ENCODE results near the gene NCEH1.
"Not testable (repeated sequence)": the region's sequence is repeated elsewhere in the genome, so short reads cannot be mapped to it uniquely, and the experiment has no call there.

The NCEH1 gene

DNA sequence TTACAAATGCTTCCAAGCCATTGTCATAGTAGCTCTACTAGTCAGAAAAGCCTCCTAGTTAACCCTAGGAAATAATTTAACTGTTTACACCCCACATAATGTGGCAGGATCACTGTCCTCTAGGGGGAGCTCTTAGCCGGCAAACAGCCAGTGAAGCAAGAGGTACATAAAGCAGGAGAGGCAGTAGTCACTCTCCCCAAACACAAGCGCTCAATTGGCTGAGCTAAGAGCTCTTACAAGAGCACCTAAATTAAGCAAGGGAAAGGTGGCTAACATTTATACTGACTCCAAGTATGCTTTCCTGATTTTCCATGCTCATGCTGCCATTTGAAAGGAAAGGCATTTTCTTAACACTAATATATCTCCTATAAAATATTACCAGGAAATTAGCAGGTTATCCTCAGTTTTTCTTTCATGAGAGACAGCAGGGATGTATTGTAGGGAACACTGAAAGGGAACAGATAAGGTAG, 37.6 kb downstream of the NCEH1 start:
- DNase-seq = peak; percentile 60

DNA sequence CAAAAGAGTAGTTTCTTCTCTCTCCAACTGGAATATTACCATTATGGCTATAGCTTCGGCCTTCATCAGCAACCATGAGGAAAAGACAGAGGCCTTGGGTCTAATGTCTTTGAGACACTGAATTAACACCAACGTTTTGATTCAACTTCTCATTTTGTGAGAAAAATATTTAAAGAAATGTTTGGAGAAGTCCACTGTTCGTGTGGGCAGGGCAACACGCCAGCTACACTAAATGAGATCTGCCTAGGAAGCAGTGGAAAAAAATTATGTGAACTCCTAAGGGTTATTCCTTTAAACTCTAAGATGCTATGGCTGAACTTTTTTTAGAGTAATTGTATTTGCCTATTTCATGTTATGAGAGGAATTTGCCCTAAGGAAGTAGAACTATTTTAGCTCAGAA, 41.8 kb downstream of the NCEH1 start:
- no peak for DNase-seq

DNA sequence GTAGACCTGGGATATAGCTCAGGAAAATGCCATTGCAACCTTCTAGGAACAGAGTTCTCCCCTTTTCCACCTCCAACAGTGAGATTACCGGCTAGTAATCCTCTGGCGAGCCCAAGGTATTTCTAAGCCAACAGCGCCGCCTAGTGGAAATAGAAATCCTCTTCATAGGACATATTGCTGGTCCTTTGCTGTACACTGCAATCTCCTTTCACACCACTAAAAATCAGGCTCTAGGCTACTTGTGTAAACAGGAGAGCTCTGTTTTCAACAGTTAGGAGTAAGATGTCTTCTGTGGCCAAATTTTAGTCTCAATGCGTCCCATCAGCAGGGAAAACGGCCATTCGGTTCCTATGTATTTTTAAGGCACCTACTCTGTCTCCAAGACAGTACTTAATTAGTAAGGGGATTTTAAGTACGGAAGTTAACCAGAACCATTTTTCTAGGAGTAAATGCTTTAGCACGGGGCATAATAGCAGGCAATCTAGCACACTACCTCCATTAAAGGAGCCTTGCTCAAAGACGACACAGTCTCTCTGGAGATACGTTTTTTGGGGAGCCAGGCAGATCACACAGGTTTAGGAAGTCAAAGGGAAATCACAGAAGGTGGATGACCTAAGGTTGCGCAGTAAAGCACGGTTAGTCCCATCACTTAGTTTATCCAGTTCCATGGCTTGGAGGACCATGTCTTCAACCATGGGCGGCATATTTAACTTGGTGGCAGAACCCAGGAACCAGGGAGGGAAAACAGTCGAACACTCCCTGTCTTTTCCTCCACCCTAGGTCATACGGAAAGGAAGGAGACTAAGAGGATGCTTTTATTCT, 43.8 kb downstream of the NCEH1 start:
- DNase-seq = peak; percentile 77

DNA sequence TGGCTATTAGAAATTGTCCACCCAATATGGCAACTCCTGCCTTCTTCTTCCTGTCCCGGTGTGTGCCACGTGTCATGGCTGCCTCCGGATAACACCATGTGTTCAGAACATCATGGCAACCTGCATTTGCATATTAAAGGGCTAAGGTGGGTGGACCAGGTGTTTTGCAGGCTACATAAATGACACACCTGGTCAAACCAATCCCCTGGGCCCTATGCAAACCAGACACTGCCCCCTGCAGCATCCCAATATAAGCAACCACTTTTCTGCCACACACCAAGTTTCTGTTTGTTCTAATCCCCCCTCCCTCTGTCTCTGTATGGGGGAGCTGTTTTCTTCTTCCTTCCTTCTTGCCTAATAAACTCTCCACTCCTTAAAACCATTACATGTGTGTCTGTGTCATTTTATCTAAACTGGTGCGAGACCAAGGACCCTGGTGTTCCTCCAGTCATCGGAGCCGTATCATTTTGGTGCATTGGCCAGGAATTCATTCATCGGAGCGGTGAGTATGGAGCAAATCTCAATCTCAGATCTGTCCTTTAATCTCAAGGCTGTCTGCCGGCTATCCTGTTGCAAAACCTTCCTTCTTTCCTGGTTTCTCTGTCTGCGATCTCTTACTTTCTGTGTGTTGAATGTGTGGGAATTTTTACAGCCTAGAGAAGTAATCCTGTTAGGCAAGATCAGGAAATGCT, 44.5 kb downstream of the NCEH1 start:
- DNase-seq = no peak

DNA sequence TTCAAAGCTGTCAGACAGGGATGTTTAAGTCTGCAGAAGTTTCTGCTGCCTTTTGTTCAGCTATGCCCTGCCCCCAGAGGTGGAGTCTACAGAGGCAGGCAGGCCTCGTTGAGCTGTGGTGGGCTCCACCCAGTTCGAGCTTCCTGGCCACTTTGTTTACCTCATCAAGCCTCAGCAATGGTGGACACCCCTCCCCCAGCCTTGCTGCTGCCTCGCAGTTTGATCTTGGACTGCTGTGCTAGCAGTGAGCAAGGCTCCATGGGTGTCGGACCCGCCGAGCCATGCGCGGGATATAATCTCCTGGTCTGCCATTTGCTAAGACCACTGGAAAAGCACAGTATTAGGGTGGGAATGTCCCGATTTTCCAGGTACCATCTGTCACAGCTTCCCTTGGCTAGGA, 45.4 kb downstream of the NCEH1 start:
- not testable (repeated sequence) for DNase-seq

DNA sequence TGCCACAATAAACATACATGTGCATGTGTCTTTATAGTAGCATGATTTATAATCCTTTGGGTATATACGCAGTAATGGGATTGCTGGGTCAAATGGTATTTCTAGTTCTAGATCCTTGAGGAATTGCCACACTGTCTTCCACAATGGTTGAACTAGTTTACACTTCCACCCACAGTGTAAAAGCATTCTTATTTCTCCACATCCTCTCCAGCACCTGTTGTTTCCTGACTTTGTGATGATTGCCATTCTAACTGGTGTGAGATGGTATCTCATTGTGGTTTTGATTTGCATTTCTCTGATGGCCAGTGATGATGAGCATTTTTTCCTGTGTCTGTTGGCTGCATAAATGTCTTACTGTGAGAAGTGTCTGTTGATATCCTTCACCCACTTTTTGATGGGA, 50.4 kb downstream of the NCEH1 start:
- DNase-seq = not testable (repeated sequence)

DNA sequence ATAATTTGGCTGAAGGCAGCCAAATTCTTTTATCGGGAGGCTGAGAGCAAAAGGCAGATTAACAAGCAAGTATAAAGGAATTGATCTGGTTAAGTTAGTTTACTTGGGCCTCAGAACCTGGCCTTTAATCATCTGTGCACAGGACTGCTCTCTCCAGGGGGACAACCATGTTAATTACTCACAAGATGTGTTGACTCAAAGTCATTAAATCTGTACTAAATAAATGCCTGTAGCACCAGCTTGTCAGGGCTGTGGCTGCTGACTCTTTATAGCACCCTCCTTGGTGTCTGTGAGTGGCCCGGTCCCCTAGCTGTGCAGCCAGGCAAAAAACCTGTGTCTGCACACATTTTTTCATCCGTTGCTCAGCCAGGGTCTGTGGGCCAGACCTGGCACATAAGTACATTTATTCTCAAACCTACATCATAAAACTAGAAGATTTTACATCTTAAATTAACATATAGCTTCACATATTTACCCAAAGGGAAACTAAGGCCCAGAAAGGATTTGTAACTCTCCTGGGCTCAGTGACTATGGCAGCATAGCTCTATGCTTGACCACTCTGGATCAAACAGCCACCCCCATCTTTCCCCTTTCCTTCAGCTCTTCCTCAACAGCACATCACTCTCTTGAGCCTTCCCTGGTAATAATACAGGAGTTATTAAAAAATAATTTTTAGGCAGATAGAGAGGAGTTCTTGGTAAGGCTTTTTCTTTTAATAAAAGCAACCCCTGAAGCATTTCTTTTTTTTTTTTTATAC, 51.4 kb downstream of the NCEH1 start:
- no peak for DNase-seq

DNA sequence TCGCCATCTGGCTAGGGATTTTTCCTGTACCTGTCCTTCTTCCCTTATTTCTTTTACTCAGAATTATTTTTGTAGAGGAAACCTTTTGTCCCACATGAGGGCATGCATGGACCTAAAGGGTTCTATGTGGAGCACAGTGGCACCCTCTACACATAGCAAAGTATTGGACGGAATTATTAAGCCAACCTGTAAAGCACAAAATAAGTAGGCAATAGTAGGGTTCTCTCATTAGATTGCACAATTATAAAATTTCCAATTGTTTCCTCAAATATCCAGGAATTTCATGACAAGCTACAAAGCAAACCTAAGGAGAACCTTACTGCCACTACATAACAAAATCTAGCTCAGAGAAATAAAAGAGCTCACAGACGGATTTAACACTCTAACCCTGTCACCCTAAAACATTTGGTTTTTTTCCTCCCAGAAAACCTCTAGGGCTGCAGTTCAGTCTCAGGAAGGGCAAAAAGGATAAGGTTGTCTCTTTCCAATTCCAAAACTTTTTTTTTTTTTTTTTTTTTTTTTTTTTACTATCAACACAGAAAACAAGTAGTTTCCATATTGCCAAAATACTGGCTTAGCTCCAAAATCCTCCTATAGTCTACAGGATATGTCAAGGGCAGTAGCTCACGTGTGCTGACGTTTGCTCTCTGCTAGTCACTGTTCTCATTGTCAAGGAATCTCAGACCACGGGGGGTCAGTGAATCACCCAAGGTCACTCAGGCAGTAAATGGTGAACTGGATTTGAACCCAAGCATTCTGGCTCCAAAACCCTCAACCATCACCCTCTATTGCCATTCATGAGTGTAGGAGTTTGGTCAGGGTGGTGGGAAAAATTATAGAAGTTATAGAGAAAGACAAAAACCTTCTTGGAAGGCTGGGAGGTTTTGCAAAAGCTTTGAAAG, 52.3 kb downstream of the NCEH1 start:
- no peak for DNase-seq

DNA sequence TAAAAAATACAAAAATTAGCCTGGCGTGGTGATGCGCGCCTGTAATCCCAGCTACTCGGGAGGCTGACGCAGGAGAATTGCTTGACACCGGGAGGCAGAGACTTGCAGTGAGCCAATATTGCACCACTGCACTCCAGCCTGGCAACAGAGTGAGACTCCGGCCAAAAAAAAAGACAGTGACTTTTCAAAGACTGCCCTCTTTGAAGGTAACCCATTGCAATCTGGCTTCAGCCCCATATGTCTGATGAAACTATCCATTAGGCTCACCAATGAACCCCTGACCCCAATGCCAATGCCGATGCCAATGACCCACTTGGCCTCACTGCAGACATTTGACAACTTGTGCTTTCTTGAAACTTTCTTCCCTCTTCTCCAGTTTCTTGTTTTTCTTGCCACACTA, 54.3 kb downstream of the NCEH1 start:
- no peak for DNase-seq

DNA sequence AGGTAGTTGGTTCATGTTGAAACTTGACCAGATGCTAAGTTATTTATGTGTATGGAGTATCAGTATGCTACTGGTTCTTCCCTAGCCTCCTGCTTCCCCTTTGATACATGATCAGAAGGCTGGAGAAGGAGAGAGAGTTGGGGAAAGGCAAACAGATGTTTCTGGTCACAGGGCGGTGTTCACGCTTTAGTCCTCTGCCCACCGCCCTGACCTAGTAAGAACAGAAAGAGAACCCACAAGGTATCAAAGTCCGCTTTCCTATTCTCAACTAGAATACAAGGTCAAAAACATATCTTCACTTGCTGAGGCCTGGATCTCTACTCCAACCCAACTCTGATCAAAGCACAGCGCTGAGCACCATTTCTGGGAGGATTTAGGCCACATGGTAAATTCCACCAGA, 55.5 kb downstream of the NCEH1 start:
- DNase-seq = no peak

DNA sequence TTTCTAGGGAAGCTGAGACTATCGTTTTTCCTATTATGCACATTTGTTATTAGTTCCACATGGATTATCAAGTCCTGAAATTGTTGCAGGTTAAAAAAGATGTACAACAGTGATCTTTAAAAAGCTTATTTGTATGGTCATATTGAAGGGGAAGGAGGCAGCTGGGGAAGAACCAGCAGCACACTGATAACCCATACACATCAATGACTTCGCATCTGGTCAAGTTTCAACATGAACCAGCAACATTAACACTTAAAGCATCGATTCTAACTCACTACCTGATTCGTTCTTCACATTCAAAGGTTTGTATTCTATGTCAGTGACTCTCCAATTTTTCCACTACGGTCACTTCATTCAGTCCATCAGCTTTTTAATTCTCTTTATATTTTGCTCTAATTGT, 56.4 kb downstream of the NCEH1 start:
- no peak for DNase-seq

DNA sequence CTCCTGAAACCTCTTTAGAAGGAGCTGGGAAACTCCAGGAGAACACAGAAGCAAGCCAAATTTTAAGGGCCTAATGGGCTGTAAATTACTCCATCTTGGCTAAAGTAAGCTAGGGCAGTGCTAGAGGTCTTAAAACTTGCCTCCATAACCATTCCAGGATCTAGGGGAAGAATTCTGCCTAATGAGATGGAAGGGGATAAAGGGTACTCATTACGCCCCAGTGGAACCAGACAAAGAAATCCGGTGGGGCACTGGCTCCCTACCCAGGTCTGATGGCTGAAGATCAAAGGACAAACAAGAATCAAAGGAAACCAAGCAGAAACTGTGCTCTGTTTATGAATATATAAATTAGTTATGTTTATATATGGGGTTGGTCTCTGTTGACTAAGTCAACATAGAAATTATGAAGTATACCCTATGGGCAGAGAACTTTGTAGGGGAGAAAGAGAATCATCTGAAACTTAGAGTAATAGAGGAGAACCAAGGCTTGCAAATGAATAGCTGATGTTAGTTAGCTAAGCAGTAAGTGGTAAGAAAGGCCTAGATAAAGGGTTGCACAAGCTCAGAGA, 57.8 kb downstream of the NCEH1 start:
- no peak for DNase-seq

DNA sequence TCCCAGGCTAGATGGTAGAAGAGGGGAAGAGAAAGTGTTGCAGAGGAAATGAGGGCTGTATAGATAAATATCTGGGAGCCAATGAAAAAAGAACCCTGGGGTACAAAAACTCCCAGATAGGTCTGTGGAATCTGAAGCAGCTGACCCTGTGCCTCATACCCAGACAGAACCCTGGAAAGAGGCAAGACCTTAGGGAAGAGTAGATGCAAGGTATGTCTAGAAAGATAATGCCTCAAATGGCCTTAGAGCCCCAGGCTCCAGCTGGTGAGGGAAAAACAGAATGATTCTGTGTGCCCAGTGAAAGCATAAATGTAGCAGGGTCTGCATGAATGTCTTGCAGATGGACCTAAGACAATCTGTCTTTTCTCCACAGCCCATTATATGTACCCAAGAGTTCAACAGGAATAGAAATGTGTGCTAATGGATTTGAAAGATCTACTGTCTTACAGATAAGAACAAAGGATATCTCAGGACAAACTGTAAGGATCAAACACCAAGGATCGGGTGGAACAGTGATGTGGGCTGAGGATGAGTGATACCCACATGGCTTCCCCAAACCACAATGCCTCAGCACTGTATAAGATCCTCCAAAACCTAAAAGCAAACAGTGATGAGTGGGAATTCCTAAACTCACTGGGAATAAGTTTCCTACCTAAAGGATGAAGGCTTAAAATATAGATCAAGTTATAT, 58.8 kb downstream of the NCEH1 start:
- DNase-seq = no peak

DNA sequence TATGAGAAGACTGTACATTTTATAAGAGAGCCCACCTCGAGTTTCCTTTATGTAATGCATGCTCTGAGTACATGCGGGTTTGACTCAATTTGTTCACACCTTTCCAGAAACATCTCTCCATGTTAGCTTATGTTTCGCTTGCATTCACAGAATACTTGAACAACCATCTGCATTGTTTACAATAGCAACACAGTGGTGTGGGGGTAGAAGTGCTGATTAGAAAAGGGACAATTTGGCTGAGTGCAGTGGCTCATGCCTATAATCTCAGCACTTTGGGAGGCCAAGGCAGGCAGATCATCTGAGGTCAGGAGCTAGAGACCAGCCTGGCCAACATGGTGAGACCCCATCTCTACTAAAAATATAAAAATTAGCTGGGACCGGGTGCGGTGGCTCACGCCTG, 60.9 kb downstream of the NCEH1 start:
- DNase-seq = no peak

DNA sequence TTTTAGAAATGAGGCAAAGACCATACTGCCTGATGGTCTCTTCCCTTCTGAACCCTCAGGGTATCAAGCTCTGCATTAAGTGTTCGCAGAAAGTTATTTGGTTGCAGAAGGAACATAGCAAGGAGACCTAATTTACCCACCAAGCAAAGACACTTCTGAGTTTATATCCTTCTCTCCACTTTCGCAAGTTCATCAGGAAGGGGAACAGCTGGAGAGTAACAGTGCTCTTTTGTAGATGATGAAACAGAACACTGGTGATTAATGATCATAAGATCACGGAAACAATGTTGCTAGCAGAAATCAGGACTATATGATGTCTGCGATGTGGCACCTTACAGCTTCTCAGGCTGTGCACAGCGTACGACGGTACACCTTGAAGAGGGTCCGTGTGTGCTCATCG, 62.1 kb downstream of the NCEH1 start:
- DNase-seq = no peak

DNA sequence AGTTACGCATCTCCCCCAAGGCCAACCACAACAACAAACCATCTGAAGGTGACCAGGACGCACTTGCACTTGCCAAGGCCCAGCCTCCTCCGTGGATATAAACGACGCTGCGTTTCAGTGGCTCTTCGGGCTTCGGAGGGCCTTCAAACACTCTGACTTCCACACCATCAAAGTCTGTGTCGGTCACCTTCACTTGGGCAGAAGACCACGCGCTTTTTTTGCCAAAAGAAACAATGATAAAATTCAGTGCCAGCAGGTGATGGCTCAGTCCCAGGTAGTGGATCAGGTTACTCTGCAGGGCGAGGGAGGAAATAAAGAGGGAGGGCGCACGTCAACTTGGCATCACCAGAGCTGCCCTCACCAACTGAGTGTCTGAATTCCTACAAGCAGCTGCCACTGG, 63.0 kb downstream of the NCEH1 start:
- peak; percentile 69 for DNase-seq

DNA sequence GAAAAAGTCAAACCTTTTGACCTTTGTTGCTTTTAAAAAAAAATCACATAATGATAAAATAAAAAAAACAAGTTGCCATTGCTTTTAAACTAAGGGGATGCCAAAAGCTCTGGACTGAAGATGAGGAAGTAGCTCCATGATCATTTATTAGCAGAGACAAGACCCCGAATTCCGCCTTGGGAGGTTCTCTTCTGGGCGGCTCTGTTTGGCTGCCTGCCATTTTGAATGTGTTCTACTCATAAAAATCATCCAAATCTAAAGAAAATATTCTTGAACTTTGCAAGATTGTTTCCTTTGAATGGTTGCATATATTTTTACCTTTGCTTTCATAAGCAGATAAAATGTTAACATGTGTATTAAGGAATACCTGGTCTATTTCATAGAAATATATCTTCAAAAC, 63.8 kb downstream of the NCEH1 start:
- no peak for DNase-seq

DNA sequence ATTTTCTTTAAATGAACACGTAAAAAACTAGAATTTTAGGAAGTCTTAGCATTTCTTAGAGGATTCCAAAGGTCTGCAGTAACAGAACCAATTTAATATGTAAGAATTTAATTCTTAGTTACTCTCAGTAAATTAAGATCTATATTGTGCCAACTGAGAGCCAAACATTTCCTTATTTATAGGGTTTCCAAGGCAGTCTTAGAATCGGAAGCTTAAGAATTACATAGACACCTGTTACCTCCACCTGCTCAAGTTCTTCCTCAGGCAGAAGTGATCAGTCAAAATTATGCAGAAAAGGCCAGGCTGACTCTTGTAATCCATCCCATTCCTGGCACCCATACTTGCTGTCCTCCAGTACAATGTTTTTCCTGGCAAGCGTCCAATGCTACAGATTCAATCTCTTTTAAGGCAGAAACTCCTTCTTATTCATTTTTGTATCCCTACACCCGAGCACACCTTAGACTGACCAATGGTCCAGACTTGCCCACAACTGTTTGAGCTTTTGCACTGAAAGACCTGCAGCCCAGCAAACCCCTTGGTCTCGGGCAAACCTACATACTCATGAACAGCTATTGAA, 64.3 kb downstream of the NCEH1 start:
- DNase-seq = peak; percentile 31

DNA sequence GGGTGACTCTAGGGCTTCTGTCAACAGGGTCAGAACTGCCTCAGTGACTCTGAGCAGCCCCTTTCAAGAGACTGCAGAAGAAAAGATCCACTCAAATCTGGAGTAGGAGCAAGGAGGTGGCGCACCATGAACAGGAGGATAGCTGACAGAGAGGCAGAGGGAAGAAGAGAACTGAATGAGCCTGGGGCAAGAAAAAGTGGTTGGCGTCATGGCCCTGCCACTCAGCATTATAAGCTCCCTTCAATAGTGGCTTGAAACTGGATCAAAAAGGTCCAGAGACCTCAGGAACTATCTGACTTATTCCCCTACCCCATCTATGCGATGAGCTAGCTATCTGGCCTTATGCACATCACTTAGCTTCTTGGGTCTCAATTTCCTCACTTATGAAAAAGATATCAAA, 66.6 kb downstream of the NCEH1 start:
- no peak for DNase-seq

DNA sequence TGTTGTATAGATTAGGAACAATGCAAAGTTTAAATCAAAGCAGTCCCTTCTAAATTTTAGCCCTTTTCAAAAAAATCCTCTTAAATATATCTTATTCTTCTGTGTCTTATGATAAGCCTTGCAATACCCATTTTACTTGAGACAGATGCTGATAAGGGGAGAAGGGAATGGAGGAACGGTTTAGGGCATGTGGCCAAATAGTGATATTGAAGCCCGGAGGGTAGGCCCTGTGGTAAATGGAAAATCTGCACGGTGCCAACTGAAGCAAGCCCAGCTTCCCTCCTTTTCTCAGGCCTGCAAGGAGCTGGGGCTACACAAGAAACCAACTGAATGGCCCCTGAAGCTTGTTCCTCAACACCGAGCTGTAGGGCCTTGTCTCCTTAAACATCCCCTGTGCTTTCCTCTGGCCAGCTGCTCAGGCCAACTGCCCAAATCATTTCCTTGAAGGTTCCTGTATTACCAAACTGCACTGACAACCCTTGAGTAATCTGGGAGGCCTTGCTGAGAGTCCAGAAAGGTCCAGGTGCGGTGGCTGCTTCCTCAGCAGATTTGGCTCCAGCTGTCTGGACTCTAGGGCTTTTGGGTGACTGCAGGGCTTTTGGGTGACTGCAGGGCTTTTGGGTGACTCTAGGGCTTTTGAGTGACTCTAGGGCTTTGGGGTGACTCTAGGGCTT, 67.2 kb downstream of the NCEH1 start:
- no peak for DNase-seq

DNA sequence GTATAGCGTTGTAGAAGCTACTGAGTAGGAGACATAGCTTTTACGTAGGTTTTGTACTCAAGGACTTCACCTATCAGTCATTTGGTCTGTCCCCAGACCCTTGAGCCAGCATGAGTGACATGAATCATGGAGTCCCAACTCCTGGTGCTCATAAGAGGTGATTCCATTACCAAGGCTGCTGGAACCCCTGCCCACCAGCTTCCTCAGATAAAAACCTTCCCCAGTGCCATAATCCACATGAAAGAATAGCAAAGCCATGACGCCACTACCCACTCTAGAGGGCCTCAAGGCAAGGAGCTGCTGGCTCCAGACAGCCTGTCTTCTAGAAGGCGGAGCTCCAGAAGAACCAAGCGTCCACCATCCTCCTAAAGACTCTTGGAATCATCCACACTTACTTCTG, 69.6 kb downstream of the NCEH1 start:
- no peak for DNase-seq
